K562 (cell line): ENCODE measurements around the gene SAMD8. TPM values are rescaled to one million over a fixed set of nuclear protein-coding genes. Genes with fewer than 3 reads are reported as not detected.

Experiments
- BRCA1 ChIP-seq, 2 experiments: fragments of 450-650 bp in 1 of 2; sonication (generic) in 1 of 2; formaldehyde crosslinking in 1 of 2; IDR thresholded peaks; 2 replicates each; pipeline versions ENCODE4 v1.5.0 to v1.6.1; 2017 to 2020; ENCODE audit warnings: mild to moderate bottlenecking in 1 of 2, missing genetic modification reagents in 1 of 2
- FIP1L1 ChIP-seq: fragments of 200-400 bp; formaldehyde crosslinking; IDR thresholded peaks from 2 replicates; pipeline ENCODE4 v1.6.1; 2018; ENCODE audit warnings: mild to moderate bottlenecking, low read depth, low read length; ENCODE audit not compliant: poor library complexity, severe bottlenecking
- GATA2 ChIP-seq: sonication (generic); formaldehyde crosslinking; IDR thresholded peaks from 2 replicates; pipeline ENCODE4 v1.4.0; 2020; ENCODE audit warnings: mild to moderate bottlenecking, missing genetic modification reagents
- HDAC8 ChIP-seq: fragments of 450-650 bp; IDR thresholded peaks from 2 replicates; pipeline ENCODE4 v1.6.1; 2016; ENCODE audit warnings: mild to moderate bottlenecking, missing genetic modification characterization, moderate library complexity, missing compliant biosample characterization
- JUND ChIP-seq, 2 experiments: IDR thresholded peaks; 2 replicates in 1 of 2; 3 replicates in 1 of 2; pipeline ENCODE4 v1.6.1; 2011; ENCODE audit warnings: borderline replicate concordance in 2 of 2, low read depth in 2 of 2, low read length in 2 of 2, improper control_type of control experiment in 1 of 2, missing biosample characterization in 1 of 2, missing genetic modification characterization in 1 of 2, missing genetic modification reagents in 1 of 2
- KLF6 ChIP-seq: fragments of 250-450 bp; sonication (Bioruptor Pico); IDR thresholded peaks from 2 replicates; pipeline ENCODE4 v1.4.0; 2020; ENCODE audit warnings: mild to moderate bottlenecking, moderate library complexity, borderline replicate concordance
- MYC ChIP-seq, 2 experiments: fragments of 250-450 bp in 1 of 2; sonication (Bioruptor Pico) in 1 of 2; IDR thresholded peaks; 2 replicates each; pipeline versions ENCODE4 v1.5.1 to v1.6.1; 2012 to 2021; ENCODE audit warnings: low read depth in 2 of 2, borderline replicate concordance in 1 of 2, improper control_type of control experiment in 1 of 2, low read length in 1 of 2, mild to moderate bottlenecking in 1 of 2, moderate library complexity in 1 of 2
- NCOA4 ChIP-seq: fragments of 450-650 bp; IDR thresholded peaks from 2 replicates; pipeline ENCODE4 v1.6.1; 2018; ENCODE audit warnings: mild to moderate bottlenecking; ENCODE audit not compliant: partially characterized antibody
- NCOR1 ChIP-seq: fragments of 450-650 bp; IDR thresholded peaks from 2 replicates; pipeline ENCODE4 v1.6.1; 2016; ENCODE audit warnings: mild to moderate bottlenecking, moderate library complexity
- SIRT6 ChIP-seq: IDR thresholded peaks from one replicate; pipeline ENCODE4 v1.6.1; 2012; ENCODE audit warnings: low read depth, mild to moderate bottlenecking, control low read depth, inconsistent platforms, low read length, moderate library complexity
- TEAD4 ChIP-seq, 2 experiments: sonication (generic) in 1 of 2; formaldehyde crosslinking in 1 of 2; IDR thresholded peaks; 2 replicates each; pipeline versions ENCODE4 v1.6.1 to v1.8.0; 2012 to 2022; ENCODE audit warnings: borderline replicate concordance in 1 of 2, inconsistent platforms in 1 of 2, low read length in 1 of 2, mild to moderate bottlenecking in 1 of 2, missing genetic modification reagents in 1 of 2
- ZSCAN29 ChIP-seq: fragments of 450-650 bp; IDR thresholded peaks from 2 replicates; pipeline ENCODE4 v1.6.1; 2017
- polyA plus RNA-seq, 8 experiments: library from polyadenylated mRNA; depleted of rRNA in 4 of 8; stranded (reverse) in 5 of 8; unstranded in 3 of 8; fragments of >200 nt; fragmentation: Nextera tagmentation in 2 of 8; fragmentation: Illumina TruSeq in 1 of 8; extraction: Ambion mirVana in 2 of 8; extraction: Trizol in 1 of 8; gene quantifications; 2 replicates each; pipeline versions ENCODE4 v1.2.1 to v1.2.3, GENCODE V29; 2011 to 2014; ENCODE audit warnings: inconsistent platforms in 1 of 8, missing spikeins in 1 of 8
- total RNA-seq, 7 experiments: library from RNA; depleted of rRNA in 6 of 7; stranded (reverse); fragments of >200 nt in 6 of 7; fragmentation: Illumina TruSeq in 2 of 7; extraction: Trizol in 2 of 7; gene quantifications; 2 replicates each; pipeline versions ENCODE4 v1.2.1 to v1.2.3, GENCODE V29; 2011 to 2021; ENCODE audit warnings: low replicate concordance in 1 of 7
- TF ChIP-seq, protein P1 (sequence below): fragments of 150-350 bp; IDR thresholded peaks from 2 replicates; pipeline ENCODE4 v1.6.1; 2014; ENCODE audit warnings: low read depth, mild to moderate bottlenecking, low read length, borderline replicate concordance
- TF ChIP-seq, protein P2 (sequence below): fragments of 450-650 bp; IDR thresholded peaks from 2 replicates; pipeline ENCODE4 v1.6.1; 2016; ENCODE audit warnings: low read depth, mild to moderate bottlenecking, moderate library complexity
- TF ChIP-seq, protein P3 (sequence below): fragments of 250-450 bp; sonication (Bioruptor Pico); IDR thresholded peaks from 2 replicates; pipeline ENCODE4 v1.5.0; 2020; ENCODE audit warnings: mild to moderate bottlenecking
- TF ChIP-seq, protein P4 (sequence below): sonication (generic); formaldehyde crosslinking; IDR thresholded peaks from 2 replicates; pipeline ENCODE4 v1.8.0; 2022; ENCODE audit warnings: missing genetic modification reagents, mild to moderate bottlenecking, borderline replicate concordance

Gene SAMD8
- total and polyA plus RNA-seq, 9 of the 15 experiments (the other 6 are each of a cell fraction or from before 2014, with no cell fraction given) = 2.7 to 16.1 (median 6.2) TPM

DNA sequence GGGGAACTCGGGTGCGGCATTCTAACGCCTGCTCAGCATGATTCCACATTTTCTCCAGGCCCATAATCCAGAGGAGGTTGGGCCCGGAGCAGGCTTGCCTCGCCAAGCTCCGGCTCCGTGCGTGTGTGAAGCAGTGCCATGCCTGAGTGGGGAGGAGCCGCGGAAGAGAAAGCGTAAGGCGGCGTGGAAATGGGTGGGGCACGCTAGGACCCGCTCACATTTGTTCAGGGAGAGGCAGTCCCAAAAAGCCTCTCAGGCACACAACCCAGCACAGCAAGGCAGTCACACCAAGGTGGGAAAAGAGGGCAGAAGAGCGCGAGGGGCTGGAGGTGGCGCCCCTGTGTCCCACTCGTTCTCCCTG, 98.4 kb downstream of the SAMD8 start (continued):
- TF ChIP-seq BRCA1 (IDR thresholded peaks at IDR 0.05) = no peak
- TF ChIP-seq BRCA1 (CRISPR knock-in tag; IDR thresholded peaks at IDR 0.05) = 0 out of 2 replicates have a peak, but pooled peaks have one; percentile 32
- no peak for TF ChIP-seq MYC (IDR thresholded peaks at IDR 0.05; ENCODE audit: low read depth, low read length)
- TF ChIP-seq MYC (CRISPR knock-in tag; IDR thresholded peaks at IDR 0.05; ENCODE audit: borderline replicate concordance, low read depth) = 0 out of 2 replicates have a peak, but pooled peaks have one; percentile 51
- no peak for TF ChIP-seq ZSCAN29
- TF ChIP-seq KLF6 (CRISPR knock-in tag) = no peak
- TF ChIP-seq NCOA4 = no peak
- no peak for TF ChIP-seq GATA2 (CRISPR knock-in tag)
- no peak for TF ChIP-seq TEAD4 (IDR thresholded peaks at IDR 0.05; ENCODE audit: low read length)
- TF ChIP-seq TEAD4 (CRISPR knock-in tag; IDR thresholded peaks at IDR 0.05; ENCODE audit: borderline replicate concordance) = no peak
- TF ChIP-seq SIRT6 = no peak
- TF ChIP-seq JUND (IDR thresholded peaks at IDR 0.05; ENCODE audit: borderline replicate concordance, low read depth, low read length) = no peak
- TF ChIP-seq JUND (tag; IDR thresholded peaks at IDR 0.05; ENCODE audit: borderline replicate concordance, low read depth, low read length) = no peak; the same call in 2 of the 3 replicates
- TF ChIP-seq, protein P1, sequence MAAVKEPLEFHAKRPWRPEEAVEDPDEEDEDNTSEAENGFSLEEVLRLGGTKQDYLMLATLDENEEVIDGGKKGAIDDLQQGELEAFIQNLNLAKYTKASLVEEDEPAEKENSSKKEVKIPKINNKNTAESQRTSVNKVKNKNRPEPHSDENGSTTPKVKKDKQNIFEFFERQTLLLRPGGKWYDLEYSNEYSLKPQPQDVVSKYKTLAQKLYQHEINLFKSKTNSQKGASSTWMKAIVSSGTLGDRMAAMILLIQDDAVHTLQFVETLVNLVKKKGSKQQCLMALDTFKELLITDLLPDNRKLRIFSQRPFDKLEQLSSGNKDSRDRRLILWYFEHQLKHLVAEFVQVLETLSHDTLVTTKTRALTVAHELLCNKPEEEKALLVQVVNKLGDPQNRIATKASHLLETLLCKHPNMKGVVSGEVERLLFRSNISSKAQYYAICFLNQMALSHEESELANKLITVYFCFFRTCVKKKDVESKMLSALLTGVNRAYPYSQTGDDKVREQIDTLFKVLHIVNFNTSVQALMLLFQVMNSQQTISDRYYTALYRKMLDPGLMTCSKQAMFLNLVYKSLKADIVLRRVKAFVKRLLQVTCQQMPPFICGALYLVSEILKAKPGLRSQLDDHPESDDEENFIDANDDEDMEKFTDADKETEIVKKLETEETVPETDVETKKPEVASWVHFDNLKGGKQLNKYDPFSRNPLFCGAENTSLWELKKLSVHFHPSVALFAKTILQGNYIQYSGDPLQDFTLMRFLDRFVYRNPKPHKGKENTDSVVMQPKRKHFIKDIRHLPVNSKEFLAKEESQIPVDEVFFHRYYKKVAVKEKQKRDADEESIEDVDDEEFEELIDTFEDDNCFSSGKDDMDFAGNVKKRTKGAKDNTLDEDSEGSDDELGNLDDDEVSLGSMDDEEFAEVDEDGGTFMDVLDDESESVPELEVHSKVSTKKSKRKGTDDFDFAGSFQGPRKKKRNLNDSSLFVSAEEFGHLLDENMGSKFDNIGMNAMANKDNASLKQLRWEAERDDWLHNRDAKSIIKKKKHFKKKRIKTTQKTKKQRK = no peak
- TF ChIP-seq, protein P2, sequence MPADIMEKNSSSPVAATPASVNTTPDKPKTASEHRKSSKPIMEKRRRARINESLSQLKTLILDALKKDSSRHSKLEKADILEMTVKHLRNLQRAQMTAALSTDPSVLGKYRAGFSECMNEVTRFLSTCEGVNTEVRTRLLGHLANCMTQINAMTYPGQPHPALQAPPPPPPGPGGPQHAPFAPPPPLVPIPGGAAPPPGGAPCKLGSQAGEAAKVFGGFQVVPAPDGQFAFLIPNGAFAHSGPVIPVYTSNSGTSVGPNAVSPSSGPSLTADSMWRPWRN = 0 out of 2 replicates have a peak, but pooled peaks have one; percentile 11
- TF ChIP-seq, protein P3, sequence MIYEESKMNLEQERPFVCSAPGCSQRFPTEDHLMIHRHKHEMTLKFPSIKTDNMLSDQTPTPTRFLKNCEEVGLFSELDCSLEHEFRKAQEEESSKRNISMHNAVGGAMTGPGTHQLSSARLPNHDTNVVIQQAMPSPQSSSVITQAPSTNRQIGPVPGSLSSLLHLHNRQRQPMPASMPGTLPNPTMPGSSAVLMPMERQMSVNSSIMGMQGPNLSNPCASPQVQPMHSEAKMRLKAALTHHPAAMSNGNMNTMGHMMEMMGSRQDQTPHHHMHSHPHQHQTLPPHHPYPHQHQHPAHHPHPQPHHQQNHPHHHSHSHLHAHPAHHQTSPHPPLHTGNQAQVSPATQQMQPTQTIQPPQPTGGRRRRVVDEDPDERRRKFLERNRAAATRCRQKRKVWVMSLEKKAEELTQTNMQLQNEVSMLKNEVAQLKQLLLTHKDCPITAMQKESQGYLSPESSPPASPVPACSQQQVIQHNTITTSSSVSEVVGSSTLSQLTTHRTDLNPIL = 0 out of 2 replicates have a peak, but pooled peaks have one; percentile 75
- TF ChIP-seq, protein P4, sequence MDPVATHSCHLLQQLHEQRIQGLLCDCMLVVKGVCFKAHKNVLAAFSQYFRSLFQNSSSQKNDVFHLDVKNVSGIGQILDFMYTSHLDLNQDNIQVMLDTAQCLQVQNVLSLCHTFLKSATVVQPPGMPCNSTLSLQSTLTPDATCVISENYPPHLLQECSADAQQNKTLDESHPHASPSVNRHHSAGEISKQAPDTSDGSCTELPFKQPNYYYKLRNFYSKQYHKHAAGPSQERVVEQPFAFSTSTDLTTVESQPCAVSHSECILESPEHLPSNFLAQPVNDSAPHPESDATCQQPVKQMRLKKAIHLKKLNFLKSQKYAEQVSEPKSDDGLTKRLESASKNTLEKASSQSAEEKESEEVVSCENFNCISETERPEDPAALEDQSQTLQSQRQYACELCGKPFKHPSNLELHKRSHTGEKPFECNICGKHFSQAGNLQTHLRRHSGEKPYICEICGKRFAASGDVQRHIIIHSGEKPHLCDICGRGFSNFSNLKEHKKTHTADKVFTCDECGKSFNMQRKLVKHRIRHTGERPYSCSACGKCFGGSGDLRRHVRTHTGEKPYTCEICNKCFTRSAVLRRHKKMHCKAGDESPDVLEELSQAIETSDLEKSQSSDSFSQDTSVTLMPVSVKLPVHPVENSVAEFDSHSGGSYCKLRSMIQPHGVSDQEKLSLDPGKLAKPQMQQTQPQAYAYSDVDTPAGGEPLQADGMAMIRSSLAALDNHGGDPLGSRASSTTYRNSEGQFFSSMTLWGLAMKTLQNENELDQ (CRISPR knock-in tag) = no peak
- TF ChIP-seq NCOR1 = no peak
- TF ChIP-seq FIP1L1 = no peak
- TF ChIP-seq HDAC8 (tag) = no peak; the same call in none of the 2 replicates
